GM21447 (cell line): Measurements from ENCODE around the gene SZRD1.

Experiments
- ATAC-seq: cut with Tn5 transposase; IDR thresholded peaks from one replicate; pipeline ENCODE4 v1.9.1; 2021; ENCODE audit not compliant: unreplicated experiment

Gene SZRD1

DNA sequence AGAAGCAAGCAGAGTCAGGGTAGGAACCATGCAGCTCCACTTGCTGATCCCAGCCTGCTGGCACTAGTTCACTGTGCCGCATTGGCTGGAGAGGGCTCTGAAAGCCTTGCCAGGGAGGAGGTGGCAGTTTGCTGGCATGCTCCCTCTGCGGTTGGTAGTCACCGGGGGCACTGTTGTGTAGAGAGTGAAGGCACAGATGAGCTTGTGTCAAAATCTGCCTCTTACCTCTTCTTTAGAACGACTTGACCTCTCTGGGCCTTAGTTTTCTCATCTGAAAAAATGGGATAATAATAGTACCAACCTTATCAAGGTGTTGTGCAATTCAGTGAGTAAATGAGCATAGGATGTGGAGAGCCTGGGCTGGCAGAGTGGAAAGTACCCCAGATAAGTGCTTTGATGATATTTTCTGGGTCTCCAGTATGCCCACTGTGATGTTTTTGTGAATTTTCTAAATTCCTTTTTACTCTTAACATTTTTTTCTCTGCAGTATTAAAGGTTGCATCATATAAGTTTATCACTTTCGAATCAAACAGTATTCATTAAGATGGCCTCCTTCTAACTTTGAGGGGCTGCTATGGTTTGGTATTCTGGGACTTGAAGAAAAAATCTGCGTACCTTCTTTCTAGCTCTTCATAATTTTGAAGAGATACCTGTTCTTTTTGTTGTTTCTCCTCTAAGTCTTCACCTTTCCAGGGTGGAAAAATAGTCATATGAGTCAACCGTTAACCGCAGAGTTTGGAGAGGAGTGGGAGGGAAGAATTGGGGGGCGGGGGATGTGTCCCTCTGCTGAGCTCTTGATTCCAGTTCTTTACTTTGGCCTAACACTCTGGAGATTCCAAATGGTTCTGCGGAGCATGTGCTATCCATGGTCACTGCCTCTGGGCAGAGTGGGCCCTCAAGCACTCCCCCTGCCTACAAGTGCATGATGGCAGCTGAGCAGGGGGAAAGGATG is 26.8 kb downstream of the SZRD1 start:
- no peak for ATAC-seq

DNA sequence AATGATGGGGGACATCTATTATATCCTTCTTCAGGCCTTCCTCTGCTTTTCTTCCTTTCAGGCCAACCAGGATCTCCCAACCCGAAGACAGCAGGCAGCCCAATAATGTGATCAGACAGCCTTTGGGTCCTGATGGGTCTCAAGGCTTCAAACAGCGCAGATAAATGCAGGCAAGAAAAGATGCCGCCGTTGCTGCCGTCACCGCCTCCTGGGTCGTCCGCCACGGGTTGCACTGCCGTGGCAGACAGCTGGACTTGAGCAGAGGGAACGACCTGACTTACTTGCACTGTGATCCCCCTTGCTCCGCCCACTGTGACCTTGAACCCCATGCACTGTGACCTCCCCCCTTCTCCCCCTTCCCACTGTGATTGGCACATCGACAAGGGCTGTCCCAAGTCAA is 27.9 kb downstream of the SZRD1 start:
- ATAC-seq, result no peak

DNA sequence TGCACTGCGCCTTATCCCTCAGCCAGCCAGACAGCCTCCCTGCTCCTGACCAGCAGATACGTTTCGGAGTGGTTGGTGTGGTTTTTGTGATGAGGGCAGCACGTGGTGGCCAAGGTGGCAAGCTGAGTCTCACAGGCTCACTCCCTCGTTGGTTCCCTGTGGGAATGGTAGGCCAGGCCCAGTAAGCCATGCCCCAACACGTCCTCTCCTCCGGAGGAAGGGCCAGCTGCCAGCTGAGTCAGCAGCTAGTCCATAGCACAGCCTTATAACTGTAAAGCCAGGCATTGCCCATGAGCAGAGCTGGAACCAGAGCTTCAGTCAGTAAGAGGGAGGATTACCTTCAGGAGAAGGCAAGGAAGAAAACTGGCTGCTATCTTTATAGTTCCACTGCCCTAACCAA is 29.5 kb downstream of the SZRD1 start:
- ATAC-seq, result no peak

DNA sequence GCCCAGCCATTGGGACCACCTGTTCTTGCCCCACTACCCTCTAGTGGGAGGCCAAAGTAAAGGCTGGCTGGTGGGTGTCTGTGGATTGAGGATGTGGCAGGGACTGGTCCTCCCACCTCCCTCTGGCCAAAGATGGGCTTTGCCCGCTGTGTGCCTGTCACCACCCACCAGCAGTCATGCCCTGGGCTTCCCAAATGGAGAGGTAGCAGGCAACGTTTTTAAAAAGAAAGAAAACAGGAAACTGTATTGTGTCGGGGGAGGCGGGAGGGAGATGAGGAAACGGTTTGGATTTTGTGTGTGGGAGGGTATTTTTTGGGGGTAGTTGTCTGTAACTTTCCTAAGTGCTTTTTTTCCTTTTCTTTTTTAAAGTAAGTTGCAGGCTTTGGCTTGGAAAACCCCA is 30.1 kb downstream of the SZRD1 start:
- no peak for ATAC-seq

DNA sequence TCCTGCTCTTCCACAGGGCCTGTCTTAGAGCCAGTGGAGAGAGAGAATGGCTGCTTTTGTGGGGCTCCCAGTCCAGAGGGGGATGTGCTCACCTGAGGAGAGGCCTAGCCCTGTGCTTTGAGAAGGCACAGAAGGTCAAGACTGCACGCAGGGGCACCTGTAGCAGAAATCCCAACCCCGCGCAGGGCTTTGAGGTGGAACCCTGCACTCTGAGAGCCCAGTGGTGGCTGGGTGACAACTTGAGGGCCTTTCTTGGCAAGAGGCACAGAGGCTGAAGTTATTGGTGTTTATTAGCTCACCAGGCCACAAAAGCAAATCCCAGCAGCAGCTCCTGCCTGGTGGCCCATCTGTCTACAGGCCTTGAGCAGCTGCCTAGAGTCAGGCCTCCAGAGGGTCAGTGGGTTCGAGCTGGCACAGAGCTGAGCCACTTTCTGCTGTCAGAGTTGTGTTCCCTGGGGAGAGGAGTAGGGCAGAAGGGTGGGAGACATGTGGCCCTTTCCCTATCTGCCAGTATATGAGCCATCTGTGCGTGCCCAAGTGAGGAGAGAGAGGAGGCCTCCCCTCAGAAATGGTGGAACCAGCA is 31.4 kb downstream of the SZRD1 start:
- ATAC-seq, result no peak

DNA sequence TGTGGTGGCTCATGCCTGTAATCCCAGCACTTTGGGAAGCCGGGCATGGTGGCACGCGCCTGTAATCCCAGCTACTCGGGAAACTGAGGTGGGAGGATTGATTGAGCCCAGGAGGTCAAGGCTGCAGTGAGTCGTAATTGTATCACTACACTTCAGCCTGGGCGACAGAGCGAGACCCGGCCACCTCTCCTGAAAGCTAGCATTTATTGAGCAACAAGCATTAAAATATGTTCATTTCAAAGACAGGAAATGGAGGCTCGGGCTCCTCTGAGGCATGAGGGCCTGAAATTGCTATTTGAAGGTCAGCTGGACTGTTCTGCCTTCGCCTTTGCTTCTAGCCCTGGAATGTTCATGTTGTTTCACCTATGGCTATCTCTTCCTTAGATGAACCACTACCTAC is 35.7 kb downstream of the SZRD1 start:
- no peak for ATAC-seq

DNA sequence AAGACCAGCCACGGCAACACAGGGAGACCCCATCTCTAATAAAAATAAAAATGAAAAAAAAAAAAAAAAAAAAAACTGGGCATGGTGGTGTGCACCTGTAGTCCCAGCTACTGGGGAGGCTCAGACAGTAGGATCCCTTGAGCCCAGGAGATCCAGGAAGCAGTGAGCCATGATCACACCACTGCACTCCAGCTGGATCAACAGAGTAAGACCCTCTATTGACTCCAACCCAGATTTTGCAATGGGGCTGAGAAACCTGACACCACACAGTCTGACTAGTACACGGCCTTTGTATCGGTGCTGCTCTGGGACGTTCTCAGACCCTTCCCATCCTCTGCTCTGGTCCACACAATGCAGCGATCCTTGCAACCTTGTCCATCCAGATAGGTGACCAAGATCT is 38.4 kb downstream of the SZRD1 start:
- no peak for ATAC-seq

GRCh38 chr1:16406868-16407267 is 39.8 kb downstream of the SZRD1 start:
- ATAC-seq, result no peak

DNA sequence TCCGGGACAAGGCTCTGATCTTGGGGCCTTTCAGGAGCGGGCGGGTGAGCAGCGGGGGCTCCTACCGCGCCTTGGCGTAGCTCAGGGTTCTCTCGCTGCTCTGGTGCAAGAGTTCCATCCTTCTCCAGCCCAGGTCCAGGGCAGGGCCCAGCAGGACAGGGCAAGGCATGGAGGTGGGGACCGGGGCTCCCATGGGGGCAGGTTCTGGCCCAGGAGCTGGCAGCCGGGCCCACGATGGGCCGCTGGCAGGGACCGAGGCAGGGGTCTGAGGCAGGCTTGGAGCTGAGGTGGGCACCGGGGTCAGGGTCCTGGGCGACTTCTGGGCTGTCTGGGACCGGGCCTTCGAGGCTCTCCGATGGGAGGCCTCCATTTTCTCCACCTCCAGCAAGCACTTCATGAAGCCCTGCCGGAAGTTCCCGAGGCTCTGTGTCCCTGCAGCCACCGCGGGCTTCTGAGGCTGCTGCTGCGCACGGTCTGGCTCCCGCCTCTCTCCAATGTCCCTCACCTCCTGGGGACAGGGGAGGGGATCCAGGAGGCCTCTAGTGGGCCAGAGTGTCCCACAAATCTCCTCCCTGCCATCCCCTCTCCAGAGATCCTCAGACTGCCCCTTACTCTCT is 42.6 kb downstream of the SZRD1 start:
- no peak for ATAC-seq

GRCh38 chr1:16410803-16411202 is 43.8 kb downstream of the SZRD1 start:
- no peak for ATAC-seq

GRCh38 chr1:16413191-16413590 is 46.1 kb downstream of the SZRD1 start:
- ATAC-seq, result no peak

DNA sequence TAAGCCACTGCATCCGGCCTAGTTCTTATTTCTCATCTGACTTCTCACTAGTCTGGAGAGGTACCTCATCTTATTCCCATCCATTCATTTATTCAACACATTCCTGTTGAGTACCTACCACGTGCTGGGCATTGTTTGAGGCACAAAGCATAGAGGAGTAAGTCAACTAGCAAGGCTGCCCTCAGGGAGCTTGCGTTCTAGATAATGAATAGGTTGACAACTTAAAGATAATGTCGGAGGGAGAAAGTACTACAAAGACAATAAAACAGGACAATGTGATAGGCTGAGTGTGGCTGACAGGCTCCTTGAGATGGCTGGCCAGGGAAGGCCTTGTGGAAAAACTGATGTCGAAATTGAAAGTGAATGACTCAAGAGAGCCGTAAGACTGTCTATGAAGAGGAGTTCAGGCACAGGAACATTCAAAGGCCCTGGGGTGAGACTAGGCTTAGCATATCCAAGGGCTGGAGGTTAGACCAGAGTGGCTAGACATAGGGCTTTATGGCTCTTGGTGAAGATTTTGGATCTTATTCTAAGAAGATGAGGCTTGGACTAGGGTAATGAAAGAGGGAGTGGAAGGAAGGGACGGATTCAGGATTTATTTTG is 51.9 kb downstream of the SZRD1 start:
- no peak for ATAC-seq

GRCh38 chr1:16420424-16421118 is 53.5 kb downstream of the SZRD1 start:
- ATAC-seq, result peak; percentile 97

GRCh38 chr1:16421201-16421600 is 54.2 kb downstream of the SZRD1 start:
- ATAC-seq, result no peak

GRCh38 chr1:16422041-16422440 is 55.0 kb downstream of the SZRD1 start:
- ATAC-seq, result no peak

DNA sequence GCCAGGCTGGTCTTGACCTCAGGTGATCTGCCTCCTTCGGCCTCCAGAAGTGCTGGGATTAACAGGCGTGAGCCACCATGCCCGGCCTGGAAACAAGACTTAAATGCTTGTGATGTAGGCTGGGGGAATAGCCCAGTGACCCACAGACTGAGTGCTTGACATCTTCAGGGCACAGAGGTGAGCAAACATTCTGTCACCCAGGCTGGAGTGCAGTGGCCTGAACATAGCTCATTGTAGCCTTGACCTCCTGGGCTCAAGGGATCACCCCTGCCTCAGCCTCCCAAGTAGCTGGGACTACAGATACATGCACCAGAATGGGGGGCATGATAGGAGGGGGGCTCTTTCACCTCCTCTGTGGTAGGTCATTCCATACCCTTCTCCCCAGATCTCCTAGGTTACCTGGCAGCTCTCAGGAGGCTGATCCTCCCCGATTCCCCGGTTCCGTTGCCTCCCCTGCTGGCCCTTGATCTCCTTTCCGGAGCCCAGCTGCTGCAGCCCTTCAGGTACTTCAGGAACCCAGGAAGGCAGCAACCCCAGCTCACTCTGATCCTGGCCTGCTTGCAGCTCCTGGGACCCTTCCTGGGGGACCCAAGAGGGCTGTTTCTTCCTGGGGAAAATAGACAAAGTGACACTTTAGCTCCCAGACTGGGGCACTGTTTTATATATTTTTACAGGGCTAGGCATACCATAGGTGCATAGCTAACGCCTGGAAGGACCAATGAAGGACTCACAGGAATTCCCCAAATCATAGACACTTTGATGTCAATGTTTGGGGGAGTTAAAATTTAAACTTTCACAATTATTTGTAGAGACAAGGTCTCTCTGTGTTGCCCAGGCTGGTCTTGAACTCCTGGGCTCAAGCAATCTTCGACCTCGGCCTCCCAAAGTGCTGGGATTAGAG is 58.3 kb downstream of the SZRD1 start:
- ATAC-seq, result no peak

DNA sequence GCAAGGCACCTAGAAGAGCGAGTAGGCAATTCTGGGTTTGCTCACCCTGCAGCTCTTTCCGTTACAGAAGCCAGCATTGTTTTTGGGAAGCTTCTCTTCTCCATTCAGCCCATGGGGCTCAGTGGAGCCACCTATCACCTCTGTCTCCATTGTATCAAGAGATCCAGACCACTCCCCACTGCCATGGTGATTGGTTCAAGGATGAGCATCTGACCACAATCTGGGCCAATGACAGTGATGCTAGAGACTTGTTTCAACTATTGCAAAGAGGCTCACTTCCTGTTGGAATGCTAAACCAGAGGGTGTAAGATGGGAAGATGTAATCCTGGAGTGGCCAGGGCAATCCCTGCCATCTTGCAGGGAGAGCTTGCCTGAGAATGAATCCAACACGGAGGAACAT is 63.6 kb downstream of the SZRD1 start:
- no peak for ATAC-seq

DNA sequence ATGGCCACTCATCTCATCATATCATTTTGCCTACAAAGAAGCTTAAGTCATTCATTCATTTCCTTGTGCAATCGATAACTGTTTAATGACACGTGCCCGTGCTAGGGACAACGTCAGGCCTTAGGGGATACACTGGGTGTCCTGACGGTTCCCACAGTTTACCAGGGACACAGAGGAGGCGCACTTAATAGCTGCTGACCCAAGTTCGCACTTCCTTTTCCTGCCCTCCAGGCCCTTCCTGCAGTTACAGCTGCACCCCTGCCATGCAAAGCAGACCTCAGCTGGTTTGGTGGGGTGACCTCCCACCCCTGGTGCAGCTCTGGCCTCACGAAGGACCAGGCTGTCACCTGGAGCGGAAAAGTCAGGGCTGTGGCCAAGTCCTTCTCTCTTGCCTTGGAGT is 66.0 kb downstream of the SZRD1 start:
- ATAC-seq, result no peak

DNA sequence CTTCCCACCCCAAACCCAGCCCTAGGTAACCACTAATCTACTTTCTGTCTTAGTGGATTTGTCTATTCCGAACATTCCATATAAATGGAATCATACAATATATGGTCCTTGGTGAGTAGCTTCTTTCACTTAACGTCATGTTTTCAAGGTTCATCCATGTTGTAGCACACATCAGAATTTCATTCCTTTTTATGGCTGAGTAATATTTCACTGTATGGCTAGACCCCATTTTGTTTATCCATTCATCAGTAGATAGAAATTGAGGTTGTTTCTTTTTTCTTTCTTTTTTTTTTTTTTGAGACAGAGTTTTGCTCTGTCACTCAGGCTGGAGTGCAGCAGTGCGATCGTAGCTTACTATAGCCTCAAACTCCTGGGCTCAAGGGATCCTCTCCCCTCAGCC is 67.0 kb downstream of the SZRD1 start:
- ATAC-seq, result no peak

GRCh38 chr1:16434501-16434900 is 67.5 kb downstream of the SZRD1 start:
- no peak for ATAC-seq
